Neuron (in vitro differentiated cells): ENCODE results near the gene PCNX2.

Experiments
- H2AFZ ChIP-seq: one replicate; pipeline ENCODE4 v1.6.1; 2013; ENCODE audit warnings: low read depth, mild to moderate bottlenecking, inconsistent platforms, low read length, moderate library complexity
- H3K27me3 ChIP-seq: one replicate; pipeline ENCODE4 v1.6.1; 2013; ENCODE audit warnings: low read length; ENCODE audit not compliant: insufficient read depth
- H3K36me3 ChIP-seq: one replicate; pipeline ENCODE4 v1.6.1; 2013; ENCODE audit warnings: low read length; ENCODE audit not compliant: insufficient read depth
- H3K4me1 ChIP-seq: one replicate; pipeline ENCODE4 v1.6.1; 2013; ENCODE audit warnings: low read length; ENCODE audit not compliant: insufficient read depth
- H3K4me3 ChIP-seq: 2 replicates; pipeline ENCODE4 v1.5.1; 2013; ENCODE audit warnings: mild to moderate bottlenecking, low read length, moderate library complexity
- H3K9me3 ChIP-seq: one replicate; pipeline ENCODE4 v1.6.1; 2013; ENCODE audit warnings: low read length

The PCNX2 gene

GRCh38 chr1:233024199-233024598 is 271.3 kb downstream of the PCNX2 start:
- Histone ChIP-seq H2AFZ (no peak overlapping the region), H3K36me3 (no peaks in the 10 kb centered on the region)

DNA sequence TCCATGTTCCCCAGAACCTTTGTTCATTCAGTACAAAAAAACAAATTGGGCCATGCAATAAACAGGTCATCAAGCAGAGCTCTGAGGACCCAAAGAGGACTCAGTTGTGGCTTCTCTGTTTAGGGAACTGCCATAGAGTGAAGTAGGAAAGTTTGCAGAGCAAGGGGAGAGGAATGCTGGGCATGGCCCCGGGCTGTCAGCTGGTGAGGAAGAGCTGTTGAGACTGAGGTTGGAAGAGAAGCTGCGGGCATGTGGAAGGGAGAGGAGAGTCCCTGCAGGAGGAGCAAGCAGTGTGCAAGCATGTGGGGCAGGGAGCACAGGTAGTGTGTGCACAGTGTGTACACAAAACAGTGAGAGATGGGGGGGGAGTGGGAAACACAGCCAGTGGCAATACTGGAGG is 273.3 kb downstream of the PCNX2 start:
- Histone ChIP-seq H3K9me3 (no peaks in the 10 kb centered on the region), H3K36me3 (no peaks in the 10 kb centered on the region), H3K27me3 (no peaks in the 10 kb centered on the region), H2AFZ (no peak overlapping the region), H3K4me1 (peaks cover 15% of the 10 kb centered on the region), H3K4me3 (no peak overlapping the region)

More at GRCh38 chr1:233024199-233024598, 271.3 kb downstream of the PCNX2 start:
- Histone ChIP-seq H3K4me1 (peaks cover 18% of the 10 kb centered on the region), H3K4me3 (no peak overlapping the region), H3K9me3 (no peaks in the 10 kb centered on the region), H3K27me3 (no peaks in the 10 kb centered on the region)

- peaks cover 15% of the 10 kb centered on the region for H3K4me1 ChIP-seq
- H3K27me3 ChIP-seq, result no peaks in the 10 kb centered on the region
- no peaks in the 10 kb centered on the region for H3K9me3 ChIP-seq
- H2AFZ ChIP-seq, result no peak overlapping the region
- no peak overlapping the region for H3K4me3 ChIP-seq
- H3K36me3 ChIP-seq, result no peaks in the 10 kb centered on the region
Measured at GRCh38 chr1:233020426-233020825, 275.1 kb downstream of the PCNX2 start.

DNA sequence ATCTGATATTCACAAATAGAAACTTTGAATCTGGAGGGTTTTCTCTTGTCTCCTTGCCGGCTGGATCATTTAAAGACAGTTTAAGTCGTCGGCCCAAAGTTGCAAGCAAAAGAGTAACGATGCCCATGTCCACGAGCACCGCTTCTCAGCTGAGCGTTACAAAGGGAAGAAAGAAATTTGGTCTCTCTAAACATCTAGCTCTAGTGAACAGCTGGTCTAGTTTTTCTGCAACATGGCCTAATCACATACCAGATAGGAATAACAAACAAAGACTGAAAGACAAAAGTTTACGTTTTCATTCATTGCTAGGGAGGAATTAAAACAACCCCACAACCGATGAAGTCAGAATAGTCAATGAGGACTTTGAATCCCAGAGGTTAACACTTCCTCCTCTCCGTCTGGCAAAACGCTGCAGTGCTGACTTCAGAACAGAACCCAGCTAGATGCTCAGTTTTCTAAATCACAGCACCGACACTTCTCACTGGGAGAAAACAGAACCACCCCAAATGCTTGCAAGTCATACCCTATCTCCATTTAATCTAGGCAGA is 275.7 kb downstream of the PCNX2 start:
- H3K36me3 ChIP-seq, result no peaks in the 10 kb centered on the region
- H3K9me3 ChIP-seq, result no peaks in the 10 kb centered on the region
- peaks cover 15% of the 10 kb centered on the region for H3K4me1 ChIP-seq
- H2AFZ ChIP-seq, result no peak overlapping the region
- no peak overlapping the region for H3K4me3 ChIP-seq
- no peaks in the 10 kb centered on the region for H3K27me3 ChIP-seq

GRCh38 chr1:233019083-233019482 is 276.4 kb downstream of the PCNX2 start:
- H3K4me3 ChIP-seq, result no peak overlapping the region
- no peaks in the 10 kb centered on the region for H3K27me3 ChIP-seq
- H3K36me3 ChIP-seq, result no peaks in the 10 kb centered on the region
- H3K4me1 ChIP-seq, result peaks cover 15% of the 10 kb centered on the region
- H3K9me3 ChIP-seq, result no peaks in the 10 kb centered on the region
- no peak overlapping the region for H2AFZ ChIP-seq

- Histone ChIP-seq H3K4me3 (no peak overlapping the region), H2AFZ (no peak overlapping the region), H3K36me3 (peaks cover under 1% of the 10 kb centered on the region), H3K27me3 (no peaks in the 10 kb centered on the region), H3K9me3 (no peaks in the 10 kb centered on the region), H3K4me1 (peaks cover 15% of the 10 kb centered on the region)
Measured at GRCh38 chr1:233016798-233017197, 278.7 kb downstream of the PCNX2 start.

- peaks cover 13% of the 10 kb centered on the region for H3K4me1 ChIP-seq
- no peaks in the 10 kb centered on the region for H3K27me3 ChIP-seq
- H3K4me3 ChIP-seq, result no peak overlapping the region
- H3K9me3 ChIP-seq, result no peaks in the 10 kb centered on the region
- H3K36me3 ChIP-seq, result peaks cover 2% of the 10 kb centered on the region
- no peak overlapping the region for H2AFZ ChIP-seq
Measured at GRCh38 chr1:233015965-233016364, 279.6 kb downstream of the PCNX2 start.

- peaks cover 2% of the 10 kb centered on the region for H3K36me3 ChIP-seq
- H3K4me3 ChIP-seq, result no peak overlapping the region
- H3K4me1 ChIP-seq, result no peaks in the 10 kb centered on the region
- H3K27me3 ChIP-seq, result no peaks in the 10 kb centered on the region
- no peak overlapping the region for H2AFZ ChIP-seq
- no peaks in the 10 kb centered on the region for H3K9me3 ChIP-seq
Measured at GRCh38 chr1:233012021-233012420, 283.5 kb downstream of the PCNX2 start.

- Histone ChIP-seq H3K27me3 (no peaks in the 10 kb centered on the region), H3K9me3 (no peaks in the 10 kb centered on the region), H3K36me3 (peaks cover 2% of the 10 kb centered on the region), H3K4me3 (no peak overlapping the region), H3K4me1 (peaks cover 8% of the 10 kb centered on the region), H2AFZ (no peak overlapping the region)
Measured at GRCh38 chr1:233010146-233010545, 285.4 kb downstream of the PCNX2 start.

DNA sequence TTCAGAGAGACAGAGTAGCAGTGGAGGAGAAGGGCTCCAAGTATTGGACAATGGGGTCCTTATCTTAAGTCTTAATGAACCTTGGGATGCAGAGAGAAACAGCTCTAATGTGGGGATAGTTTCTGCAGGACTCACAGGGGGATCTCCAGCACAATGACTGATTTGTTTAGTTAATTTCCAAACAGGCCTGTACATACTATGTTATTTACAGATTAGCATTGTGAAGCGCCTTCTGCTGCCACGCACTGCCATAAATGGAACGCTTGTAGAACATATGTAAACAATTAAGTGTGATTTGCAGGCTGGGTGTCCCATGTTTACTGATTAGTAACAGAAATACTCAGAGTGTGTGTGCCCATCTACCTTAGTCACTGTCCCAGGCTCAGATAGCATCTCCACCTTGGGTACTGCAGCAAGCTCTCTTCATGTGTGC is 289.0 kb downstream of the PCNX2 start:
- H3K36me3 ChIP-seq, result no peaks in the 10 kb centered on the region
- H3K27me3 ChIP-seq, result no peaks in the 10 kb centered on the region
- peaks cover 8% of the 10 kb centered on the region for H3K4me1 ChIP-seq
- no peak overlapping the region for H3K4me3 ChIP-seq
- no peak overlapping the region for H2AFZ ChIP-seq
- no peaks in the 10 kb centered on the region for H3K9me3 ChIP-seq

DNA sequence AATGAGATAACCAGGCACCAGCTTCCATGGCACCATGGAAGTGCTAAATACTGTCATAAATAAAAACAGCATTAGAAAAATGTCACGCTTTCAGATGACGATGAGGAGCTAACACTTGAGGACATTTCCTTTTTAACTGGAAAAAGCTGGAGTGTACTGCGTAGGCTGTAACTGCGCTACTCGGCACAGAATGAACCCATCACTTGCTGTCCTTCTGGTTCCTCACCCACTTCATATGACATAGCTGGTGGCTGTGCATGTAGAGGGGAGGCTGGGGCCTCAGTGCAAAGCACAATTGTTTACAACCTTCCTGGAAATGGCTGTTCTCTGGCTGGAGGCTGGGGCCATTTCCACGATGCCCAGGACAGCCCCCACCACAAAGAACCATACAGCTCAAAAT is 289.4 kb downstream of the PCNX2 start:
- Histone ChIP-seq H3K9me3 (no peaks in the 10 kb centered on the region), H2AFZ (no peak overlapping the region), H3K4me3 (no peak overlapping the region), H3K4me1 (peaks cover 8% of the 10 kb centered on the region), H3K36me3 (no peaks in the 10 kb centered on the region), H3K27me3 (no peaks in the 10 kb centered on the region)

GRCh38 chr1:233005703-233006102 is 289.8 kb downstream of the PCNX2 start:
- H3K4me3 ChIP-seq, result no peak overlapping the region
- H3K27me3 ChIP-seq, result no peaks in the 10 kb centered on the region
- H3K4me1 ChIP-seq, result peaks cover 8% of the 10 kb centered on the region
- no peaks in the 10 kb centered on the region for H3K36me3 ChIP-seq
- H2AFZ ChIP-seq, result no peak overlapping the region
- H3K9me3 ChIP-seq, result no peaks in the 10 kb centered on the region

- Histone ChIP-seq H3K27me3 (no peaks in the 10 kb centered on the region), H3K4me3 (no peak overlapping the region), H3K36me3 (peaks cover 5% of the 10 kb centered on the region), H3K4me1 (peaks cover 8% of the 10 kb centered on the region), H3K9me3 (no peaks in the 10 kb centered on the region), H2AFZ (no peak overlapping the region)
Measured at GRCh38 chr1:233005156-233005555, 290.4 kb downstream of the PCNX2 start.

DNA sequence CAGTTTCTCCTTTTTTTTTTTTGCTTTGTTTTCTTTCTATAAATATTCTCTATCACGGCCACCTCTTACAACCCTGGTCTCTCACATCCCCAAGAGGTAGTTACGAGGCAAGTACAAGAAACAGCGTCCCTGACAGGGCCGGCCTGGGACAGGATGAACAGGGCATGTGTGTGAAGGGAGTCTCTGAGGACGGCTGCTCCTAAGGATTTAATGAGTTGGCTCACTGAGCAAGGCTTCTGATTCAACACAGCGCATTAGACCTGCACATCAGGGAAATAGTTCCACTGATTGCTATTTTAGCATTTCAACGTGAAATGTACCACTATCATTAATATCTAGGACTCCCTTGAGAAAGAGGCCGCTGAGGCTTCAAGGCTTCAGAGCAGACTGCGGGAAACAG is 291.1 kb downstream of the PCNX2 start:
- Histone ChIP-seq H3K9me3 (no peaks in the 10 kb centered on the region), H3K4me1 (peaks cover 8% of the 10 kb centered on the region), H3K36me3 (peaks cover 8% of the 10 kb centered on the region), H3K27me3 (no peaks in the 10 kb centered on the region), H2AFZ (no peak overlapping the region), H3K4me3 (no peak overlapping the region)
